Natural killer cell (primary cell): ENCODE results near the gene WDR49. TPM values are rescaled to one million over a fixed set of nuclear protein-coding genes. Genes with fewer than 3 reads are reported as not detected.

Experiments used
- ATAC-seq, 3 donors: fragments of 150-1000 bp in 2 of 3; fragments of 200-7000 bp in 1 of 3; cut with Tn5 transposase; 1 replicate in 1 of 3; 2 replicates in 2 of 3; pipeline ENCODE4 v1.10.0; 2021; ENCODE audit warnings: mild to moderate bottlenecking in 2 of 3, moderate library complexity in 2 of 3
- DNase-seq, 2 donors: peaks; one replicate each; pipeline versions ENCODE4 v3.0.0 to v3.0.0-alpha.2; 2013 to 2021; ENCODE audit warnings: mixed read lengths in 1 of 2
- H3K27ac ChIP-seq: one replicate; pipeline ENCODE4 v1.5.1; 2013; ENCODE audit warnings: mild to moderate bottlenecking, low read length
- H3K27me3 ChIP-seq: one replicate; pipeline ENCODE4 v1.6.1; 2013; ENCODE audit warnings: low read length; ENCODE audit not compliant: control insufficient read depth, insufficient read depth
- H3K36me3 ChIP-seq: one replicate; pipeline ENCODE4 v1.6.1; 2013; ENCODE audit warnings: low read length; ENCODE audit not compliant: control insufficient read depth, insufficient read depth
- H3K4me1 ChIP-seq: one replicate; pipeline ENCODE4 v1.6.1; 2013; ENCODE audit warnings: low read length; ENCODE audit not compliant: control insufficient read depth, insufficient read depth
- H3K4me3 ChIP-seq: one replicate; pipeline ENCODE4 v1.5.1; 2013; ENCODE audit warnings: low read length
- H3K9me3 ChIP-seq: one replicate; pipeline ENCODE4 v1.6.1; 2013; ENCODE audit warnings: low read length; ENCODE audit not compliant: control insufficient read depth, insufficient read depth
- H3K27ac Mint-ChIP-seq, 2 donors: one replicate each; pipeline ENCODE4 v1.8.0; 2022; ENCODE audit warnings: mild to moderate bottlenecking in 2 of 2, mixed read lengths in 2 of 2, moderate library complexity in 1 of 2
- H3K27me3 Mint-ChIP-seq, 2 donors: one replicate each; pipeline ENCODE4 v1.8.0; 2022; ENCODE audit warnings: low read depth in 2 of 2, mixed read lengths in 2 of 2
- H3K36me3 Mint-ChIP-seq: one replicate; pipeline ENCODE4 v1.8.0; 2022; ENCODE audit warnings: mixed read lengths
- H3K4me1 Mint-ChIP-seq, 2 donors: one replicate each; pipeline ENCODE4 v1.8.0; 2022; ENCODE audit warnings: mixed read lengths in 2 of 2
- H3K4me3 Mint-ChIP-seq: one replicate; pipeline ENCODE4 v1.8.0; 2022; ENCODE audit warnings: mild to moderate bottlenecking, moderate library complexity, mixed read lengths
- H3K9me3 Mint-ChIP-seq, 2 donors: one replicate each; pipeline ENCODE4 v1.8.0; 2022; ENCODE audit warnings: mixed read lengths in 2 of 2
- WGBS: methylation state at CpG from one replicate; pipeline ENCODE4 v1.1.7; 2013; ENCODE audit warnings: missing lambda C conversion rate; ENCODE audit not compliant: insufficient coverage; 5-methylcytosine and 5-hydroxymethylcytosine counted together
- intact Hi-C: fragments of 100-400 bp; cut with micrococcal nuclease; formaldehyde crosslinking; loops from one replicate; pipeline ENCODE4 v1.14.2; 2022
- total RNA-seq, 4 donors: library from RNA; stranded (reverse); fragments of 120-200 nt in 1 of 4; gene quantifications; one replicate each; pipeline versions ENCODE4 v1.2.3 to v1.2.4, GENCODE V29; 2013 to 2022
- TF ChIP-seq, protein P1 (sequence below): fragments of 200-600 bp; IDR thresholded peaks from one replicate; pipeline ENCODE4 v1.8.0; 2022; ENCODE audit warnings: antibody characterized with exemption

The WDR49 gene
- total RNA-seq, 3 donors from 2014 or later (not counting 1 experiment from before 2014, with no cell fraction given), result 1.4 to 1.9 (median 1.5) TPM

DNA sequence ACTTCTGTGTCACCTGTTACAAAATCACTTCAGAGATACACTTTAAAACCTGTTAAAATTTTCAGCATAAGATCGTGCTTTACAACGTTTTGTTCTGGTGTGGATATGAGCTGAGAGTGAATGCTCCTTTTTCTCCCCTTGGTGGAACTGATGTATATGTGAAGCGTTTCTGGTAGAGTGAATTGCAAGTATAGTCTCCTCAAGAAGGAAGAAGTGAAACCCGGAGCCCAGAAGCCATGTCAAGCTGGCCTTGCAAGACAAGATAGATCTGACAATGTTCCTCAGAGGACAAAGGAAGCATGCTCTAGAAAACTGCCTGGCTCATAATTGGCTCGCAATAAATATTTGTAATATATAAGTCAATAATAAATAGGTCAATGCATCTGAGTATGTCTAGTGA lies 203.5 kb downstream of the WDR49 start:
- 87% methylated on average over 4 of the region's 5 CpGs for WGBS
- ATAC-seq (no peak), DNase-seq (no peak)
- Mint-ChIP-seq H3K27me3 (no peaks in the 10 kb centered on the region), H3K27ac (no peak overlapping the region), H3K4me1 (no peaks in the 10 kb centered on the region), H3K4me3 (no peak overlapping the region), H3K36me3 (no peaks in the 10 kb centered on the region), H3K9me3 (peaks cover 0 to 2% of the 10 kb centered on the region in 2 donors)
- no peaks in the 10 kb centered on the region for H3K36me3 ChIP-seq
- no peaks in the 10 kb centered on the region for H3K9me3 ChIP-seq
- TF ChIP-seq, protein P1, sequence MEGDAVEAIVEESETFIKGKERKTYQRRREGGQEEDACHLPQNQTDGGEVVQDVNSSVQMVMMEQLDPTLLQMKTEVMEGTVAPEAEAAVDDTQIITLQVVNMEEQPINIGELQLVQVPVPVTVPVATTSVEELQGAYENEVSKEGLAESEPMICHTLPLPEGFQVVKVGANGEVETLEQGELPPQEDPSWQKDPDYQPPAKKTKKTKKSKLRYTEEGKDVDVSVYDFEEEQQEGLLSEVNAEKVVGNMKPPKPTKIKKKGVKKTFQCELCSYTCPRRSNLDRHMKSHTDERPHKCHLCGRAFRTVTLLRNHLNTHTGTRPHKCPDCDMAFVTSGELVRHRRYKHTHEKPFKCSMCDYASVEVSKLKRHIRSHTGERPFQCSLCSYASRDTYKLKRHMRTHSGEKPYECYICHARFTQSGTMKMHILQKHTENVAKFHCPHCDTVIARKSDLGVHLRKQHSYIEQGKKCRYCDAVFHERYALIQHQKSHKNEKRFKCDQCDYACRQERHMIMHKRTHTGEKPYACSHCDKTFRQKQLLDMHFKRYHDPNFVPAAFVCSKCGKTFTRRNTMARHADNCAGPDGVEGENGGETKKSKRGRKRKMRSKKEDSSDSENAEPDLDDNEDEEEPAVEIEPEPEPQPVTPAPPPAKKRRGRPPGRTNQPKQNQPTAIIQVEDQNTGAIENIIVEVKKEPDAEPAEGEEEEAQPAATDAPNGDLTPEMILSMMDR, result no peak
- no peaks in the 10 kb centered on the region for H3K27me3 ChIP-seq
- intact Hi-C loops, result no loop called here
- no peaks in the 10 kb centered on the region for H3K4me1 ChIP-seq
- no peak overlapping the region for H3K27ac ChIP-seq
- no peak overlapping the region for H3K4me3 ChIP-seq

- no peaks in the 10 kb centered on the region for H3K36me3 Mint-ChIP-seq
- TF ChIP-seq, protein P1, result no peak
Observed at GRCh38 chr3:167445491-167445890, 208.3 kb downstream of the WDR49 start.

DNA sequence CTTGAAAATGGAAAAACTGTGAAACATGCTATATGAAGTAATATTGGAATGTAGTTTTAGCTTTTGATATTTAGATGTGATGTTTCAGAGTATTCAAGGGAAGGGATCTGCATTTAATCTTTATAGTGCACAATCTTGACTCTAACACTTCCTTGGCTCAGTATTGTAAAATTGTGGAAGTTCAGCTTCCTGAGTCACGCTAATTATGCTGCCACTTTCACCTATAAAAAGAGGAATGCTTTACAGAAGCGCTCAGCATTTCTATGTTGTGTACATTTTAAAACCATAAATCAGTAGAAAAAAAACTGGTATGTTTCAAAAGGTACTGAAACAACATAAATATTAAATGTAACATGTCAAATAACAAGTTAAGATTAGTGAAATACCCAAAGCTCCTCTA lies 212.5 kb downstream of the WDR49 start:
- WGBS, result no CpG with 5 or more reads among the region's 2 CpGs
- DNase-seq (no peak), ATAC-seq (no peak)
- Histone ChIP-seq H3K4me1 (no peaks in the 10 kb centered on the region), H3K4me3 (no peak overlapping the region), H3K9me3 (no peaks in the 10 kb centered on the region), H3K36me3 (no peaks in the 10 kb centered on the region), H3K27me3 (no peaks in the 10 kb centered on the region), H3K27ac (no peak overlapping the region)
- intact Hi-C loops, result no loop called here
- Mint-ChIP-seq H3K36me3 (no peaks in the 10 kb centered on the region), H3K9me3 (peaks cover 0 to 2% of the 10 kb centered on the region in 2 donors), H3K27me3 (no peaks in the 10 kb centered on the region), H3K27ac (no peak overlapping the region), H3K4me3 (no peak overlapping the region), H3K4me1 (no peaks in the 10 kb centered on the region)
- TF ChIP-seq, protein P1, result no peak

More at GRCh38 chr3:167445491-167445890, 208.3 kb downstream of the WDR49 start:
- ATAC-seq (no peak), DNase-seq (no peak)
- Histone ChIP-seq H3K36me3 (no peaks in the 10 kb centered on the region), H3K9me3 (no peaks in the 10 kb centered on the region), H3K27me3 (no peaks in the 10 kb centered on the region), H3K4me3 (no peak overlapping the region), H3K4me1 (no peaks in the 10 kb centered on the region), H3K27ac (no peak overlapping the region)
- H3K9me3 Mint-ChIP-seq, result peaks cover 0 to 2% of the 10 kb centered on the region in 2 donors
- no peak overlapping the region for H3K27ac Mint-ChIP-seq
- no peak overlapping the region for H3K4me3 Mint-ChIP-seq
- no peaks in the 10 kb centered on the region for H3K27me3 Mint-ChIP-seq
- intact Hi-C loops, result no loop called here
- no peaks in the 10 kb centered on the region for H3K4me1 Mint-ChIP-seq

DNA sequence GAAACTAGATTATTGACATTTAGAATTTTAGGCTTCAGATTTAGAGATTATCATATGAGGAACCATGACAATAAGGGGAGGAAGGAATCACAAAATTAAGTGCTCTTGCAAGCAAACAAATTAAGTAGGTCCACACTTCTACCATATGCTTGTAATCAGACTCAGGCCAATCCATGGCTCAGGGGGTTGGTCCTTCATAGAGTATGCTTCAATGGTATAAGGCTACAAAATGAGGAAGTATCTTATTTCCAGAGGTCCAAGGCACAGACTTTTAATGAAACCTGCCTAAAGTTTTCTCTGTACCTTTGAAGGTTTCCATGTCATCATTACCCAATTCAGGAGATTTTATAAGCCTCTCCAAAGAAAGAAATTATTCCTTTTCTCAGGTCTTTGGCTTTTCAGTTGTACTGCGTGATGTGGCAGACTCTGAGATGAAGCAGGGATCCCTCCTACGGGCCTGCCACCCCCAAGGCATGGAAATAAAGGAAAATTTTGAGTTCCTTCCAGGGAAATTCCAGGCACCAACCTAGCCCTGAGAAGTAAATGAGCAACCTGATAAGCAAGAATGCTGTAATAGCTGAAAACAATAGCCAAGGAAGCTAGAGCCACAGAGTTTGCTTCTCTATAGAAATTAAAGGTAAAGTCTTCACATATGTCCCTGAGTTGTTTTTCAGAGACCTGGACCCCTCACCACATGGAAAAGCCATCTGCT lies 216.2 kb downstream of the WDR49 start:
- Mint-ChIP-seq H3K27me3 (no peaks in the 10 kb centered on the region), H3K9me3 (no peaks in the 10 kb centered on the region), H3K4me1 (no peaks in the 10 kb centered on the region), H3K36me3 (no peaks in the 10 kb centered on the region), H3K27ac (no peak overlapping the region), H3K4me3 (no peak overlapping the region)
- H3K4me3 ChIP-seq, result no peak overlapping the region
- 79% methylated on average over 2 of the region's 2 CpGs for WGBS
- no peak overlapping the region for H3K27ac ChIP-seq
- no peak for ATAC-seq
- no peaks in the 10 kb centered on the region for H3K27me3 ChIP-seq
- no peaks in the 10 kb centered on the region for H3K4me1 ChIP-seq
- intact Hi-C loops, result no loop called here
- TF ChIP-seq, protein P1, result no peak
- no peaks in the 10 kb centered on the region for H3K36me3 ChIP-seq
- H3K9me3 ChIP-seq, result no peaks in the 10 kb centered on the region
- no peak for DNase-seq
